K562 (cell line): Measurements from ENCODE around the gene C2CD4C.

Source experiments
- ATF6 ChIP-seq: sonication (generic); formaldehyde crosslinking; IDR thresholded peaks from 2 replicates; pipeline ENCODE4 v1.4.0; 2020; ENCODE audit warnings: mild to moderate bottlenecking, missing genetic modification reagents
- CTCF ChIP-seq, 3 experiments: IDR thresholded peaks in 2 of 3; conservative IDR thresholded peaks in 1 of 3; 2 replicates each; pipeline ENCODE4 v1.5.1; 2011 to 2012; ENCODE audit warnings: low read length in 3 of 3, mild to moderate bottlenecking in 3 of 3, control low read depth in 2 of 3, improper control_type of control experiment in 1 of 3, inconsistent platforms in 1 of 3, low read depth in 1 of 3, mixed read lengths in 1 of 3, moderate library complexity in 1 of 3; ENCODE audit not compliant: insufficient read depth in 2 of 3
- EZH2 ChIP-seq: IDR thresholded peaks from 2 replicates; pipeline ENCODE4 v1.6.1; 2012; ENCODE audit warnings: low read depth, mild to moderate bottlenecking, inconsistent platforms, low read length, borderline replicate concordance
- GATAD2A ChIP-seq: fragments of 450-650 bp; IDR thresholded peaks from 2 replicates; pipeline ENCODE4 v1.6.1; 2017
- NCOR1 ChIP-seq: fragments of 450-650 bp; IDR thresholded peaks from 2 replicates; pipeline ENCODE4 v1.6.1; 2016; ENCODE audit warnings: mild to moderate bottlenecking, moderate library complexity
- NFYB ChIP-seq: IDR thresholded peaks from 2 replicates; pipeline ENCODE4 v1.6.1; 2011; ENCODE audit warnings: mild to moderate bottlenecking, moderate library complexity; ENCODE audit not compliant: insufficient read length; ENCODE audit errors: extremely low read depth
- SLC30A9 ChIP-seq: fragments of 250-450 bp; sonication (Bioruptor Pico); IDR thresholded peaks from 2 replicates; pipeline ENCODE4 v1.8.0; 2022; ENCODE audit warnings: mild to moderate bottlenecking, moderate library complexity
- USF1 ChIP-seq: sonication (generic); formaldehyde crosslinking; IDR thresholded peaks from 2 replicates; pipeline ENCODE4 v1.9.0; 2022; ENCODE audit warnings: mild to moderate bottlenecking, missing genetic modification reagents
- ZNF274 ChIP-seq: IDR thresholded peaks from 2 replicates; pipeline ENCODE4 v1.6.1; 2011; ENCODE audit warnings: low read depth, mild to moderate bottlenecking, low read length, moderate library complexity, borderline replicate concordance
- ZNF583 ChIP-seq: fragments of 250-450 bp; sonication (Bioruptor Pico); IDR thresholded peaks from 2 replicates; pipeline ENCODE4 v1.4.0; 2020
- TF ChIP-seq, protein P1 (sequence below): IDR thresholded peaks from 3 replicates; pipeline ENCODE4 v1.6.1; 2011; ENCODE audit warnings: borderline replicate concordance, mild to moderate bottlenecking; ENCODE audit not compliant: insufficient read length, insufficient read depth
- TF ChIP-seq, protein P2 (sequence below): sonication (generic); formaldehyde crosslinking; IDR thresholded peaks from 2 replicates; pipeline ENCODE4 v1.8.1; 2022; ENCODE audit warnings: missing genetic modification reagents

DNA sequence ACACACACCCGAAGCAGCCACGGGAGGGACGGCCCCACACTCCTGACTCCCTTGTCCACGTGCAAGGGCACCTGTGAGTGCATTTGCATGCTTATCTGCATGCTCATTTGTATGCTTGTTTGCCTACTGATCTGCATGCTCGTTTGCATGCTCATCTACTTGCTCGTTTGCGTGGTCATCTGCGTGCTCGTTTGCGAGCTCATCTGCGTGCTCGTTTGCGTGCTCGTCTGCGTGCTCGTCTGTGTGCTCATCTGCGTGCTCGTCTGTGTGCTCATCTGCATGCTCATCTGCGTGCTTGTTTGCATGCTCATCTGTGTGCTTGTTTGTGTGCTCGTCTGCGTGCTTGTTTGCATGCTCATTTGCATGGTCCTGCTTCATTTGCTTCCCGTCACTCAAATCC lies 28.1 kb upstream of the C2CD4C start:
- TF ChIP-seq GATAD2A (no peak), EZH2 (no peak), CTCF (IDR thresholded peaks at IDR 0.05 in 2 of 3, conservative IDR thresholded peaks at IDR 0.05 in 1 of 3; ENCODE audit: insufficient read depth in 2 of 3, low read depth in 1 of 3, low read length in 3 of 3) (no peak), SLC30A9 (CRISPR knock-in tag) (no peak), ATF6 (CRISPR knock-in tag) (no peak), ZNF274 (no peak), NCOR1 (no peak), USF1 (no peak), ZNF583 (CRISPR knock-in tag) (no peak), NFYB (no peak)
- TF ChIP-seq, protein P1, sequence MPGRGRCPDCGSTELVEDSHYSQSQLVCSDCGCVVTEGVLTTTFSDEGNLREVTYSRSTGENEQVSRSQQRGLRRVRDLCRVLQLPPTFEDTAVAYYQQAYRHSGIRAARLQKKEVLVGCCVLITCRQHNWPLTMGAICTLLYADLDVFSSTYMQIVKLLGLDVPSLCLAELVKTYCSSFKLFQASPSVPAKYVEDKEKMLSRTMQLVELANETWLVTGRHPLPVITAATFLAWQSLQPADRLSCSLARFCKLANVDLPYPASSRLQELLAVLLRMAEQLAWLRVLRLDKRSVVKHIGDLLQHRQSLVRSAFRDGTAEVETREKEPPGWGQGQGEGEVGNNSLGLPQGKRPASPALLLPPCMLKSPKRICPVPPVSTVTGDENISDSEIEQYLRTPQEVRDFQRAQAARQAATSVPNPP, result no peak
- TF ChIP-seq, protein P2, sequence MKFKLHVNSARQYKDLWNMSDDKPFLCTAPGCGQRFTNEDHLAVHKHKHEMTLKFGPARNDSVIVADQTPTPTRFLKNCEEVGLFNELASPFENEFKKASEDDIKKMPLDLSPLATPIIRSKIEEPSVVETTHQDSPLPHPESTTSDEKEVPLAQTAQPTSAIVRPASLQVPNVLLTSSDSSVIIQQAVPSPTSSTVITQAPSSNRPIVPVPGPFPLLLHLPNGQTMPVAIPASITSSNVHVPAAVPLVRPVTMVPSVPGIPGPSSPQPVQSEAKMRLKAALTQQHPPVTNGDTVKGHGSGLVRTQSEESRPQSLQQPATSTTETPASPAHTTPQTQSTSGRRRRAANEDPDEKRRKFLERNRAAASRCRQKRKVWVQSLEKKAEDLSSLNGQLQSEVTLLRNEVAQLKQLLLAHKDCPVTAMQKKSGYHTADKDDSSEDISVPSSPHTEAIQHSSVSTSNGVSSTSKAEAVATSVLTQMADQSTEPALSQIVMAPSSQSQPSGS, result no peak; the same call in 1 of the 2 replicates
